K562 (cell line): Measurements from ENCODE around the gene MEF2B. TPM values are rescaled to one million over a fixed set of nuclear protein-coding genes. Genes with fewer than 3 reads are reported as not detected.

Experiments used
- ATF1 ChIP-seq, 2 experiments: fragments of 450-650 bp in 1 of 2; IDR thresholded peaks; 2 replicates each; pipeline ENCODE4 v1.6.1; 2016; ENCODE audit warnings: missing compliant biosample characterization in 1 of 2, missing genetic modification characterization in 1 of 2
- CBX1 ChIP-seq: sonication (generic); IDR thresholded peaks from 2 replicates; pipeline ENCODE4 v1.6.1; 2016; ENCODE audit warnings: antibody characterized with exemption, low read depth, mild to moderate bottlenecking
- CBX2 ChIP-seq: fragments of 200-600 bp; sonication (generic); IDR thresholded peaks from one replicate; pipeline ENCODE4 v1.6.1; 2012; ENCODE audit warnings: mild to moderate bottlenecking, low read length, inconsistent platforms; ENCODE audit not compliant: insufficient read depth, poor library complexity, severe bottlenecking
- CREB1 ChIP-seq, 2 experiments: sonication (generic) in 1 of 2; formaldehyde crosslinking in 1 of 2; IDR thresholded peaks; 2 replicates each; pipeline versions ENCODE4 v1.6.1 to v1.8.0; 2012 to 2022; ENCODE audit warnings: inconsistent platforms in 1 of 2, mild to moderate bottlenecking in 1 of 2, missing genetic modification reagents in 1 of 2, moderate library complexity in 1 of 2
- DIDO1 ChIP-seq: fragments of 450-650 bp; IDR thresholded peaks from 2 replicates; pipeline ENCODE4 v1.6.1; 2016; ENCODE audit warnings: low read depth, missing biosample characterization, missing genetic modification characterization
- GABPA ChIP-seq: fragments of 200-800 bp; sonication (Bioruptor generic); conservative IDR thresholded peaks from 2 replicates; pipeline ENCODE4 v1.6.1; 2016; ENCODE audit warnings: low read depth, missing genetic modification characterization, missing compliant biosample characterization
- HNRNPLL ChIP-seq: fragments of 200-400 bp; formaldehyde crosslinking; IDR thresholded peaks from 2 replicates; pipeline ENCODE4 v1.6.1; 2017; ENCODE audit warnings: low read length, low read depth, mild to moderate bottlenecking; ENCODE audit not compliant: poor library complexity, severe bottlenecking
- HSF4 ChIP-seq: fragments of 250-450 bp; sonication (Bioruptor Pico); IDR thresholded peaks from 2 replicates; pipeline ENCODE4 v2.1.2; 2022; ENCODE audit warnings: mild to moderate bottlenecking, moderate library complexity, borderline replicate concordance
- IRF9 ChIP-seq: fragments of 450-650 bp; IDR thresholded peaks from 2 replicates; pipeline ENCODE4 v1.6.1; 2016; ENCODE audit warnings: missing biosample characterization, missing genetic modification characterization
- MECOM ChIP-seq: fragments of 250-450 bp; sonication (Bioruptor Pico); IDR thresholded peaks from 2 replicates; pipeline ENCODE4 v1.8.0; 2022; ENCODE audit warnings: inconsistent platforms
- NBN ChIP-seq: fragments of 450-650 bp; IDR thresholded peaks from 2 replicates; pipeline ENCODE4 v1.6.1; 2016; ENCODE audit warnings: low read depth, mild to moderate bottlenecking
- NKRF ChIP-seq: fragments of 450-650 bp; IDR thresholded peaks from 2 replicates; pipeline ENCODE4 v1.6.1; 2016; ENCODE audit warnings: borderline replicate concordance
- PHF8 ChIP-seq: fragments of 200-600 bp; sonication (generic); IDR thresholded peaks from 2 replicates; pipeline ENCODE4 v1.6.1; 2012; ENCODE audit warnings: mixed run types, mild to moderate bottlenecking, inconsistent platforms, low read length, moderate library complexity, borderline replicate concordance
- POLR2B ChIP-seq: fragments of 450-650 bp; IDR thresholded peaks from 2 replicates; pipeline ENCODE4 v1.6.1; 2018; ENCODE audit warnings: low read depth; ENCODE audit not compliant: partially characterized antibody
- RCOR1 ChIP-seq, 2 experiments: IDR thresholded peaks; 2 replicates each; pipeline ENCODE4 v1.6.1; 2012; ENCODE audit warnings: low read depth in 2 of 2, low read length in 2 of 2, borderline replicate concordance in 1 of 2, improper control_type of control experiment in 1 of 2
- TRIM24 ChIP-seq, 2 experiments: fragments of 450-650 bp; IDR thresholded peaks; 2 replicates each; pipeline ENCODE4 v1.6.1; 2016
- XRCC5 ChIP-seq: fragments of 200-400 bp; formaldehyde crosslinking; IDR thresholded peaks from 2 replicates; pipeline ENCODE4 v1.6.1; 2017; ENCODE audit warnings: low read depth, mild to moderate bottlenecking, low read length
- ZBTB49 ChIP-seq: sonication (generic); formaldehyde crosslinking; IDR thresholded peaks from 2 replicates; pipeline ENCODE4 v1.8.0; 2022; ENCODE audit warnings: missing genetic modification reagents, mild to moderate bottlenecking, borderline replicate concordance
- ZNF143 ChIP-seq: sonication (generic); formaldehyde crosslinking; IDR thresholded peaks from 2 replicates; pipeline ENCODE4 v1.9.0; 2022; ENCODE audit warnings: mild to moderate bottlenecking, missing genetic modification reagents
- ZNF507 ChIP-seq: conservative IDR thresholded peaks from 2 replicates; pipeline ENCODE4 v1.6.1; 2017; ENCODE audit warnings: missing genetic modification characterization, missing compliant biosample characterization
- polyA plus RNA-seq, 8 experiments: library from polyadenylated mRNA; depleted of rRNA in 4 of 8; stranded (reverse) in 5 of 8; unstranded in 3 of 8; fragments of >200 nt; fragmentation: Nextera tagmentation in 2 of 8; fragmentation: Illumina TruSeq in 1 of 8; extraction: Ambion mirVana in 2 of 8; extraction: Trizol in 1 of 8; gene quantifications; 2 replicates each; pipeline versions ENCODE4 v1.2.1 to v1.2.3, GENCODE V29; 2011 to 2014; ENCODE audit warnings: inconsistent platforms in 1 of 8, missing spikeins in 1 of 8
- total RNA-seq, 7 experiments: library from RNA; depleted of rRNA in 6 of 7; stranded (reverse); fragments of >200 nt in 6 of 7; fragmentation: Illumina TruSeq in 2 of 7; extraction: Trizol in 2 of 7; gene quantifications; 2 replicates each; pipeline versions ENCODE4 v1.2.1 to v1.2.3, GENCODE V29; 2011 to 2021; ENCODE audit warnings: low replicate concordance in 1 of 7

MEF2B gene
- total and polyA plus RNA-seq, 9 of the 15 experiments (the other 6 are each of a cell fraction or from before 2014, with no cell fraction given): 0.14 to 1.9 (median 0.71) TPM; not detected in 3

GRCh38 chr19:19203012-19203856 is 33.2 kb upstream of the MEF2B start, which contains the start of gene NR2C2AP (continued):
- TF ChIP-seq NKRF (peak; percentile 86; the same call in 1 of the 2 replicates), POLR2B (peak; percentile 42), IRF9 (tag) (no peak), RCOR1 (IDR thresholded peaks at IDR 0.05; ENCODE audit: borderline replicate concordance in 1 of 2, low read depth in 2 of 2, low read length in 2 of 2) (peak; percentile 66 to 93), HSF4 (CRISPR knock-in tag) (no peak), ZBTB49 (CRISPR knock-in tag) (no peak), ZNF143 (CRISPR knock-in tag) (no peak), CBX1 (peak; percentile 40; the same call in 1 of the 2 replicates), HNRNPLL (peak; percentile 43), PHF8 (peak; percentile 59; the same call in 1 of the 2 replicates), NBN (no peak), ATF1 (CRISPR knock-in tag; IDR thresholded peaks at IDR 0.05) (no peak), ATF1 (tag; IDR thresholded peaks at IDR 0.05) (peak; percentile 59), CBX2 (no peak), TRIM24 (IDR thresholded peaks at IDR 0.05) (peak in 1 of 2 experiments; percentile 42; a peak in 1 of 4 replicates), CREB1 (IDR thresholded peaks at IDR 0.05) (peak; percentile 66), CREB1 (CRISPR knock-in tag; IDR thresholded peaks at IDR 0.05) (no peak), ZNF507 (tag) (no peak), XRCC5 (0 out of 2 replicates have a peak, but pooled peaks have one; percentile 37), GABPA (tag) (peak; percentile 55), MECOM (CRISPR knock-in tag) (no peak), DIDO1 (tag) (no peak)
